NCI-H345 treated with DMSO at 0.1 percent for 48 hours (cell line): ENCODE measurements around the gene STMN3.
"Not testable (repeated sequence)": the region's sequence is repeated elsewhere in the genome, so short reads cannot be mapped to it uniquely, and the experiment has no call there.

Experiments used
- DNase-seq: peaks from one replicate; lab custom pipeline; 2025; ENCODE audit not compliant: unreplicated experiment; lab: John Stamatoyannopoulos, UW

Gene STMN3

GRCh38 chr20:63617876-63618265 lies 35.4 kb downstream of the STMN3 start:
- no peak for DNase-seq

GRCh38 chr20:63617092-63617875 lies 35.9 kb downstream of the STMN3 start:
- DNase-seq, result no peak

- DNase-seq, result not testable (repeated sequence)
Measured at GRCh38 chr20:63613863-63614594, 39.2 kb downstream of the STMN3 start.

- no peak for DNase-seq
Measured at GRCh38 chr20:63612276-63612931, 40.8 kb downstream of the STMN3 start.

GRCh38 chr20:63611646-63612045 lies 41.6 kb downstream of the STMN3 start:
- DNase-seq, result no peak

- DNase-seq, result no peak
Measured at GRCh38 chr20:63610581-63611435, 42.4 kb downstream of the STMN3 start.

GRCh38 chr20:63606686-63607085 lies 46.5 kb downstream of the STMN3 start:
- no peak for DNase-seq

- no peak for DNase-seq
Measured at GRCh38 chr20:63602321-63602720, 50.9 kb downstream of the STMN3 start.

GRCh38 chr20:63601679-63602078 lies 51.5 kb downstream of the STMN3 start:
- not testable (repeated sequence) for DNase-seq

- no peak for DNase-seq
Measured at GRCh38 chr20:63599396-63600050, 53.7 kb downstream of the STMN3 start.

GRCh38 chr20:63598479-63599395 lies 54.5 kb downstream of the STMN3 start:
- no peak for DNase-seq

GRCh38 chr20:63597651-63598478 lies 55.4 kb downstream of the STMN3 start:
- no peak for DNase-seq

- DNase-seq, result no peak
Measured at GRCh38 chr20:63596423-63596822, 56.8 kb downstream of the STMN3 start.

GRCh38 chr20:63595416-63596127 lies 57.7 kb downstream of the STMN3 start:
- DNase-seq, result no peak

- no peak for DNase-seq
Measured at GRCh38 chr20:63594043-63594561, 59.1 kb downstream of the STMN3 start.

- no peak for DNase-seq
Measured at GRCh38 chr20:63592661-63593060, 60.6 kb downstream of the STMN3 start.

GRCh38 chr20:63591786-63592355 lies 61.4 kb downstream of the STMN3 start:
- DNase-seq, result no peak
